NCI-H446 (cell line): Measurements from ENCODE around the gene KY.

ENCODE experiments used
- DNase-seq, 2 experiments: peaks; one replicate each; lab custom pipeline; 2025; lab: John Stamatoyannopoulos, UW

Gene KY

DNA sequence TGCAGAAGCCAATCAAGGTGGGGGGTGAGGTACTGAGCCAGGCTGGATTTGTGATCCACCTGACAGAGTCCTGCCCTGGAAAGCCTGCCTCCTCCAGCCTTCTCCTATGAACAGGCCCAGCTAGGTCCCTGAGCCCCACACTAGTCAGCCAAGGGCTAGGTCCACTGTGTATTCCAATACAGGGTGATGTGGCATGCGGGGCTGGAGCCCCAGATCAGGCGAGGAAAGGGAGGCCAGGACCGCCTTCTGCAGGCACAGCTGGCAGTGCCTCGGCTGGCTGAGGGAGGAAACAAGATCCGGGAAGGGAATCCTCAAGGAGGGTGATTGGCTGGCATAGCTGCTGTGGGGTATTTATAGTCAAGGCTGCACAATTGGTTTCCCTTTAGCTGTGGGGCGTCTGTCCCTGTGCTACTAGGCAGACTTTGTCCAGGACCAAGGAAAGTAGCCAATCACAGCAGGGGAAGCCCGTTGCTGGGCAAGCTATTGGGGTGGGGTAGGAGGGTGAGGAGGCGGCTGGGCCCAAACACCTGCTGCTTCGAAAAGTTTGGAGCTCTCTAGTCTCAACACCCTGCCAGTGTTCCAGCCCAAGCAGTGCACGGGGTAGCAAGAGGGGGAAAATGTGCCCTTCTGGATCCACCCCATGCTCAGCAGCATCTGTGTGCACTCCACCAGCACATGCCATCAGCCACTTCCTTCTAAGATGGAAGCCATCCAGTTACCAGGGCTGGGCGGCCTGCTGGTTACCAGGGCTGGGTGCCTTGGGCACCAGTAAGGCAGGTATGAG lies 5.9 kb downstream of the KY start:
- DNase-seq = peak in 1 of 2 experiments; percentile 72

DNA sequence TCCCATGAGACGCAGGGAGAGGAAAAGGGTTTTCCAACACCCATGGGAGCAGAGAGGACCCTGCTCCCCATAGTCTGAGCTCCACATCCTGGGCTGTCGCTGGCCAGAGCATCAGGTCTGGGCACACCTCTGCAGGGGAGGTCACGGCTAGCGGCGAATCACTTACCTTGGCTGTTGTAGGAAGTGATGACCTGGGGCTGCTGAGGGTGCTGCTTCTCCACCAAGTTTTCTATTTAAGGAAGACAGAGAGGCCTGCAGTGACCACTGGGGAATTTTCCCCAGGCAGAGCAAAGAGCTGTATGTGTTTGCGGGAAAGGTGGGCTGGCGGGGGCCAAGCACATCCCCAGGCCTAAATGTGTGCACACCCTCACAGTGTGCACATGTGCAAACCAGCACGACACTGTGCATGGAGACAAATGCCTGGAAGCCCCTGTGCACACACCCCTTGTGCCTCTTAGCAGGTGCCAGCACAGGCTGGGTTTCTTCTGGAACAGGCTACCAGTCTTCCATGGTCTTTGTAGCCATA lies 7.6 kb downstream of the KY start:
- DNase-seq = no peak

DNA sequence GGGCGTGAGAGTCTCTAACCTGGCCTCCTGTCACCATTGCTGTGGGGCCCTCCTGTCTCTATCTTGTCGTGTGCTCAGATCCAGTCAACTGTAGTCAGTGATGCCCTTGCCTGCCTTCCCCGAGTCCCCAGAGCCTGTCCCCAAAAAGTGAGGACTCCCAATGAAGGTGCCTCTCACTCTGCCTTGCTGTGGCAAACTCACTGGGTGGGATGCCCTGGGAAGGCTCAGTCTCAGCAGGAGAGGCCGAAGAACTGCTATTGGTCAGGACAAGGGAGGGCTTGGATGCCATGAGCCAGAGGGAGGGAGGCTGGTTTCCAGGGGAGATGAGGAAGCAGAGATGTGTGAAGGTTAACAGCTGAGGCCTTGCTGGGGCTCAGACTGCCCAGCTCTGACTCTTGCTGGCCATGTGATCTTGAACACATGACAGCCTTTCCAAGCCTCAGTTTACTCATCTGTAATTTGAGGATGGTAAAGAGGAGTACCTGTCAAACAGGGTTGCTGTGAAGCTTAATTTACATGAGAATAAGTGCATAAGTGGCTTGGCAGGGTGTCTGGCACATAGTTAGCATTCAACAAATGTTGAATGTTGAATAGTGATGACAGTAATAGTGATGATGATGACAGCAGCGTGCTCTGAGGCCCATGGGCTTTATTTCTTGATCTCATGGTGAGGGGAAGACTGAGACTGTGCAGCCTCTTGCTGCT lies 8.2 kb downstream of the KY start:
- DNase-seq = no peak

DNA sequence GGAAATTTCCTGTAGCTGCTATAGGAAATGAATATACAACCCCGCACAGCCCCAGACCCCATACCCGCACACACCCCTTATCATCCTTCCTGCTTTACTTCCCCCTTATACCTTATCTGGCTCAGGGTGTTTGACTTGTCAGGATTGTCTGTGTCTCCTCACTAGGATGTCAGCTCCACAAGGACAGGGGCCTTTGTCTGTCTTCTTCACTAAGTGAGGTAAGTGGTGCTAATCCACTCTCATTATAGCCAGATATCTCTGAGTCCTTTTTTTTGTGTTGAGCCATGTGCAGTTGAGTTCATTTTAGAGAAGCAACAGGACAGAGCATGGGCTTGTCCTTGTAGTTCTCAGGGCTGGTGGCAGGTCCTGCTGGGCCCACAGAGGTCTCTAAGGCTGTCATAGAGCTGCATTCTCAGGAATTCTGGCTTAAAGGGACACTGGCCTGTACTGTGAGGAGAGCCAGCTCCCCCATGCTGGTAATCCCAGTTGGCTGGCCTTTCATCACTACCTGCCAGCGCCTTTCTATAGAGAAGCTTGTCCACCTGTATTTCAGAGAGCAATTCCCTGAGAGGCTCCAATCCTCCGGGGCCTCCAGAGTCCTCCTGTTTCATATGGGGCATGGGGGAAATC lies 9.0 kb downstream of the KY start:
- DNase-seq = no peak

DNA sequence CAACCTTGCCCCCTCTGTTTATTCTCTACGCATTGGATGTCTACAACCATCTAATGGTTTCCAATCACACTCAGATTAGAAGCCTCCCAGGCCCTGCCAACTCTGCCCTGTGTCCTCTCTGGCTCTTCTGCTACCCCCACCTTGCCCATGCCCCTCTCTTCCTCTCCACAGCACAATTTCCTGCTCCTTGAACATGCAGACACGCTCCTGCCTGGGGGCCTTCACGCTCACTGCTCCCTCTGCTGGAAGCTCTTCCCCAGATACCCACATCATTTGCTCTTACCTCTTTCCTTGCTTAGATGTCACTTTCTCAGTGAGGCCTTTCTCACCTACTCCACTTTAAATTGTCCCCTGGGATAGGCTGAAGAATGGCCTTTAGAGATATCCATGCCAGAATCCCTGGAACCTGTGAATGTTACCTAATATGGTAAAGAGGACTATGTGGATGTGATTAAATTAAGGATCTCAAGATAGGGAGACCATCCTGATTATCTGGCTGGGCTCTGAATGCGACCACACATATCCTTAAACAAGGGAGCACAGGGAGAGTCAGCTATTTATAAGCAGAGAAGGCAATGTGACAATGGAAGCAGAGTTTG lies 9.9 kb downstream of the KY start:
- peak in 1 of 2 experiments; percentile 20 for DNase-seq

DNA sequence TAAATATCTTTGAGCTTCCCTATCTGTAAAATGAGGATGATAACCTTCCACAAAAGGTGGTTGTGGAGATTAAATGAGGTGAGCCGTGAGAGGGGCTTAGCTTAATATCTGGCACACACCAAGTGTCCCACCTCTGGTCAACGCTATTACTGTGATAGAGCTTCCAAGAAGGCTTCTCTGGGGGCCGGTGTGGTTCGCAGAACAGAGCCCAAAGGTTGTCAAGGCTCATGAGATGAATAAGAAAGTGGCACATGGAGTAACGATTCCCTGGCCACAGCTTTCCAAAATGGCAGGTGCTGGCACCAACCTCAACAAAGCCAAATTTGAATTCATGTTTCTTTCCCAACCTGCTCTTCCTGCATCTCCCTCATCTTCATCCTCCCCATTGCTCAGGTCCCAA lies 10.4 kb downstream of the KY start:
- no peak for DNase-seq

DNA sequence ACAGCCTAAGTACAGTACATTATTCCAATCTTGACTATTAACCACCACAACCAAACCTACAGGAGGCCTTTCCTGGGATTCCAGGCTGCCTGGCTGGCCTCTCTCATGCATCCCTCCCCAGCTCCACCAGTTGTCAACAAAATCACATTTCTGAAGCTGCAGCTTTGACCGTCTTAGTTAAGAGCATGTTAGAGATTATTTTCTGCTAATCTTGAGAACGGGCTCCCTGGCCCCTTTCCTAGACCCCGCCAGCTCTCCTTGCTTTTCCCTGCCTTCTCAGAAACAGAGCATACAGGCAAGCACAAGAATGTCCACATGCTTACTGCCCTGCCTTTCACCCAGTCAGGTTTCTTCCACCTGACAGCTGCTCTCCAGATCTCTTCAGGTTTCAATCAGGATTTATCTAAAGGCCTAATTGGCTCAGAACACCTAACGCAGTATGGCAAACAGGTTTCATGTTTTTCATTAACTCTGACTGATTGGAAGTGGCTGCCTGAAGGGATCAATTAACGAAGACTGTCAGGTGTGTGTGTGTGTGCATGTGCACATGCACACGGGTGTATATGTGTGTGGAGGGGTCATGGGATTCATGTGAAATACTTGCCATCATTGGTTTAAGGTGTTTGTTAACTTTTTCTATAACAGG lies 12.3 kb downstream of the KY start:
- no peak for DNase-seq

DNA sequence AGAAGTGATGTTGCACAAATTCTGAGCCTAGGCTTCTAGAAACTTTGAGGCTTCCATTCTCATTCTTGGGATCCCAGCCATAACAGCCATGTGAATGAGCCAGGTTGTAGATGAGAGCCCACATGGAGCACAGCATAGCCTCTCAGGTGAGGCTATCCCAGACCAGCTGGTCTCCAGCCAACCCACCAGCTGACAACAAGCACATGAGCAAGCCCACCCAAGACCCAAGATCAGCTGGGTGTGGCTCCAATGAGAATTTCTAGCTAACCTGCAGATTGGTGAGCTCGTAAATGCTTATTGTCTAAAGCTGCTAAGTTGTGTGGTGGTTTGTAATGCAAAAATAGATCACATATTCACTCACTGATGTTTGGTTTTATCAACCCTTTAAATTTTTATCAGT lies 14.4 kb downstream of the KY start:
- no peak for DNase-seq

DNA sequence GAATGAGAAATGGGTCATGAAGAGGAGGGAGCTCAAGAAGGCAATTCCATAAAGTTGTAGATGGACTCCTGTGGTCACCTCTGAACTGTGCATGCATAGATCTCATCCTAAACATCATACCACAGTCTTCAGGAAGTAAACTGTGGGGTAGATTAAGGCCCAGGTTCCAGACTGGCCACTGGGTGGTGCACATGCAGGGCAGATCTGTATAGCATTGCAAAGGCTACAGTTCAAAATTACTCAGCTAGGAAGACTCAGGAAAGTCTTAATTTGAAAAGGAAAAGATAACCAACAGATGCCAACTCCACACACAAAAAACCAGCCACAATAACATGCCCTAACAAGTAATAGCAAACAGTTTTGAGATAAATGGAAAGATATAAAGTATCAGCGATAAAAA lies 20.3 kb downstream of the KY start:
- DNase-seq = no peak

DNA sequence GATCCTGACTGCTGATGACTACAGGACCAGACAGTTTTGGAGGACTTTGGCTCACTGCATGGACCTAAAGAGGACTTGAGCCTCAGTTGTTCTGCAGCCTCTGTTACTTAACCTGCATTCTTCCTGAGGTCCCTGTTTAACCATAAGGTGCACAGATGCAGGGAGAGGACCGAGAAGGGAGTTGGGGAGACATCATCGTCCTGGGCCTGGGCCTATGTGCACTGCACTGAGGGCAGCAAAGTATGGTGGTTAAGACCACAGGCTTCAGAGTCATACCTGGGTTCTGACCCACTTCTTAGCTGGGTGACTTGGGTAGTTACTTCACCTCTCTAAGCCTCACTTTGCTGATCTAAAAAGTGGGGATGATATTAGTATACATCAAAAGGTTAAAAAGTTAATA lies 21.9 kb downstream of the KY start:
- no peak for DNase-seq

DNA sequence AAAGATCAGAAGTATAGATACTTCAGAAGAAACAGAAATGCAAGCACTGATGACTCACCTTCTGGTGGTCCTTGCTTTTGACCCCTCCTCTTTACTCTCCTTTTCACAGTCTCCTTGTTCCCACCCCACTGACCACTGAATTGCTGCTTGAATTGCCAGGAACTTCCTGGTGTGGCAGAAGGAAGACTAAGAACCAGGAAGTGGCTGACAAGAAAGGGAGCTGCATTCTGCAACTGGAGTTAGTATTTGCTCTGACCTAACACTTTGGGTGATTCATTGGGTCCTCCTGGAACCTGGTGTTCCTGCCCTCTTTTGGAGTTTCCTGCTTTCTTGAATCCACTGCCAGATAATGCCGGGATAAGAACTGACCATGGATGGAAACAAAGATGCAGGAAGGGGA lies 23.0 kb downstream of the KY start:
- no peak for DNase-seq

DNA sequence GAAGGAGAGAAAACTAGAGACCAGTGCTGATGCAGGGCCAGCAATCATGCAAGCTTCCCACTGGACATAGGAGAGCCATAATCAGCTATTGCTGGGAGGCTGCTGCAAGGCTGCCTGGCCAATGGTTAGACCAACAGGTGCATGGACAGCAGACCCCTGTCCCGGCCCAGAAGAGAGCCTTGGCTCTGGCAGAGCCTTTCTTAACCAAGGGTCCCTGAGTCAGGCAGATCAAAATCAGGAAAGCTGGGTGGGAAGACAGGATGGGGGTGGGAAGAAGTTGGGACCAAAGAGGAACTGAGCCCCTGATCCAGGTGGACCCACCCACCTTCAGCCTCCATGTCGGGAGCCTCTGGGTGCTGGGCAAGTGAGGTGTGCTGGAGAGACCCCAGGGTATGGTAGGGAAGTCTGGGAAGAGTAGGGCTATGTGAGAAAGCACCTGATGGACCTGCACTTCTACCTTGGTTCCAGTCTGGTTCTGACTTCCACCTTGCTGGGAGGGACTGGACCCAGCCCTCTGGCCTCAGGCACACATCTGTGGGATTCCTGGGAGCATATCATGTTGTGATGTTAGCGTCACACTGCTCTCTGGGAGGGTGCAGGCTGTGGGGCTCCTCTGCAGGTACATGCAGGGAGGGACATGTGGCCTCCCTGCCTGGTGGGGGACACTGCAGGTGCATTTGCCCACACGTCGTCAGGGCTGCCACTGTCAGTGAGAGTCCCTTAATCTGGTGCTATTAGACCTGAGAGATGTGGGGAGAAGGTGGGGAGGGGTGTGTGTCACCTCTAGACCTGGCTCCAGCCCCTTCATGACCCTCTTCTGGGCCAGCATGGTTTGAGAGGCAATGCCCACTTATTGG lies 24.7 kb downstream of the KY start:
- no peak for DNase-seq

DNA sequence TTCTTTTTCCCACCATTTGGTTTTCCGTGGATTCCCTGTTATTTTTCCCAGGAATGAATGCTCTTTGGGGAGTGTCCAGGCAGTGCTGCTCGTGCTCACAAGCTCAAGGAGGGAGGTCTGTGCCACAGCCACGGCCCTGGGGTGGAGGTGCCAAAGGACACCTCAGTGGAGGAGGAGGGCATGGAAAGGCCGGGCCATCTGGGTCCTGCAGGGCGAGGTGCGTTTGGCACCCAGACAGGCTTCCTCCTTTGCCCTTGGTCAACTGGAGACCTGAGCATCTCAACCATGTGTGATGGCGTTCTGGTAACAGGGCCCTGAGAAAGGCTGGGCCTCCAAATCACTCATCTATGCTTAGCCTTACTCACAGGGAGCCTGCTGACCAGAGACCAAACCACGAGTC lies 25.4 kb downstream of the KY start:
- no peak for DNase-seq

DNA sequence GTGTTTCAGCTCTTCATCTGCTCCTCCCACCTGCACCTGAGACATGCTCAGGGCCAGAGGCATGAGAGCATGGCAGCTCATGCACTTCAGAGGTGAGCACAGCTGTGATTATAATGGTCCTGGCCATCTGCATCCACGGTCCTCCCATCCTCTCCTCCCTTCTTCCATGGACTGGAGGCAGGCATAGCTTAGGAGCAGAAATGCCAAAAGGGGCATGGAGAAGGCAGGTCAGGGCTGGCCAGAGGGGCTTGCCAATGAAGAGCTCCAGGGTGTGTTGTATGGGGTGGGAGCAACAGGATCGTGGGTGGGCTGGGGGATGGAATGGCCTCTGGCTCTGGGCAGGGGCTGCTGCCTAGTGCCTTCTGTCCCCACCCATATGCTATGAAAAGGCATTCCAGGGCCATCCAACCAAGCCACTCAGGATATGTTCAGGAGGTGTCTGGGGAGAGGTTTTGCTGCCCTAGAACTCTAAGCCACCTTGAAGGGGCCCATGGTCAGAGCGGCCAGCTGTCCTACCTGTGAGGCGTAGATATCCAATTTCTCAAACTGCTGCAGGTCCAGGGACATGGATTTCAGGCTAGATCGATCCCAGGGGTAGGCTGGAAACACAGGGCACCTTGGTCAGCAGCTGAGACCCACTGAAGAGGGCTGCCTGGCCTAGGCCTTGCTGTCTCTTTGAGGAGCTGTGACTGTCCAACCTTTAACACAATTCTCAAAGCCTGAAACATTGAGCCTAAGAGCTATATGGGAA lies 26.1 kb downstream of the KY start:
- DNase-seq = no peak

DNA sequence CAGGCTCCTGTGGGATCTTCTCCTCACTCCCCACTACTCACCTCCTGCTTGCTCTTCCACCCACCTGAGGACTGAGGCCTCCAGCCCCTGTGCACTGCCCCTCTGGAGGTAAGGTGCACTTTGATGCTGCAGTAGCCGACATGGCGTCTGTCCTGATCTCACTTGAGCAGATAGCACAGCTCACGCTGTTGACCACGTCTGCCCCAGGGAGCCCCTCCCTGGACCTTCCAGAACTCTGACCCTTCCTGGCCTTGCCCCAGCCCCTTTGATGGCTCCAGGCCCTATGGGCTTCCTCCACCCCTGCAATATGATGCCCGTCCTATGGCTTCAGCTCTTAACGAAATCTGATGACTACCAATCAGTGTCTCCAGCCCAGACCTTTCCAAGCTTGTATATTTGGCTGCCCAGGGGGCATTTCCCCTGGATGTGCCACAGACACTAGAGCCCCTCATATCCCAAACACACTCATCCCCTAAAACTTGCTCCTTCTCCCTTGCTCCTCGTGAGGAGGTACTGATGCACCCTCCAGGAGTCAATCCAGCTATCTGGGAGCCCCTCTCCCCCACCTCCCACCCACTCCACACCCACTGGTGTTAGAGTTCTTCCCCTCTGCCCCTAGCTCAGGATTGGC lies 27.1 kb downstream of the KY start:
- no peak for DNase-seq

DNA sequence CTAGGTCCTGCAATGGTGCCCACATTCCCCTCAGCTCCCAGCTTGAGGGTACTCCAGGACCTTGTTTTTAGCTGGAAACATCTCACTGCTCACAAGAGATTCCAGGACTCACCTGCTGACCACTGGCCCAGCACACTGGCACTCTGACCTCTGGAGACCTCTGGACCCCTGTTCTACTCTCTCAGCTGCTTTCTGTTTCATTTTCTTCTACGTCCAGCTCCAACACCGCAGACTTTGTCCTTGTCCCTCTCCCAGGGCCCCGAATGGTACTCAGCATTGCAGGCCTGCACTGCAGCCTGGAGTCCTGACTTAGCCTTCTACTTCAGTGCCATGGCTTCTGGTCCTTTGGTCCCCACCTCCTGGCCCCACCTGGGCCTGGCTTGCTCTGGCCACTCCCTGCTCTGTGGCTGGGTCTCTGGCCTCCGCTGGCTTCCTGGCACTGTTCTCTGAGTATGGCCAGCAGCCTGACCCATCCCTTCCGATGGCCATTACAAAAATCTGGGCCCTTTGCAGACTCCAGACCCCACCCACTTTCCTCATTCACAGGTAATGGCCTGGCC lies 27.9 kb downstream of the KY start:
- DNase-seq = no peak

DNA sequence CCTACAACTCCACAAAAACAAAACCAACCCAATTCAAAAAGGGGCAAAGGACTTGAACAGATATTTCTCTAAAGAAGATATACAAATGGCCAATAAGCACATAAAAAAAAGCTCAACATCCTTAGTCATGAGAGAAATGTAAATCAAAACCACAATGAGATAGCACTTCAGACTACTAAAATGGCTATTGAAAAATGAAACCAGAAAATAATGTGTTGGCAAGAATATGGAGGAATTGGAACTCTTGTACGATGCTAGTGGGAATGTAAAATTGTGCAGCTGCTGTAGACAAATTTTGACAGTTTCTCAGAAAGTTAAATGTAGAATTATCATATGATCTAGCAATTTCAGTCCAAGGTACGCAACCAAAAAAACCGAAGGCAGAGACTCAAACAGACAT lies 29.0 kb downstream of the KY start:
- no peak for DNase-seq

DNA sequence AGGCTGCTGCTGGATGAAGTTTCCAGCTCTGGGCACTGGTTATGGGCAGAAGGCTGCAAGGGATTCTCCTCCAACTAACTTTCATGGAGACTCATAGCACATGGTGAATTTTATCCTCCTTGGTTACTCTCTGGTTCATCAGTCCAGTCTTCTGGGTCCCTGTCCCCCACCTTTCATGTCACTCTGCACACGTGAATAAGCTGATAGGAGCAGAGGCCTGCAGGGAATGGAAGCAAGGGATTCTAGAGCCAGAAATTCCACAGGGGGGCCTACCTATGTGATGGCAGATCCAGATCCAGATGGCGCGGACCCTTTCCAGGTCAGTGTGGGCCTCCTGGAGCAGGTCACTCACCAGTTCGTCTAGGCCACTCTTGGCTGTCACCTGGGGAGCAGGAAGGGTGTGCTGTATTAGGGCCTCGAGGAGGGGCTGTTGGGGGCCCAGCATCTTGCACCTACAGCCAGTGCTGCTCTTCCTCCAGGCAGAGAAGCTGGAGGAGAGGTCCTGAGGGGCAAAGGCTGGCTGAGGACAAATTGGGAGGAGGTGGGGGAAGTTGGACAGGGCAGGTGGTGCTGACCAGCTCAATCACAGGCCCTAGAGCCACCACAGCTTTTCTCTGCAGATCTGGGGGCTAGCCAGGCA lies 30.2 kb downstream of the KY start:
- no peak for DNase-seq

DNA sequence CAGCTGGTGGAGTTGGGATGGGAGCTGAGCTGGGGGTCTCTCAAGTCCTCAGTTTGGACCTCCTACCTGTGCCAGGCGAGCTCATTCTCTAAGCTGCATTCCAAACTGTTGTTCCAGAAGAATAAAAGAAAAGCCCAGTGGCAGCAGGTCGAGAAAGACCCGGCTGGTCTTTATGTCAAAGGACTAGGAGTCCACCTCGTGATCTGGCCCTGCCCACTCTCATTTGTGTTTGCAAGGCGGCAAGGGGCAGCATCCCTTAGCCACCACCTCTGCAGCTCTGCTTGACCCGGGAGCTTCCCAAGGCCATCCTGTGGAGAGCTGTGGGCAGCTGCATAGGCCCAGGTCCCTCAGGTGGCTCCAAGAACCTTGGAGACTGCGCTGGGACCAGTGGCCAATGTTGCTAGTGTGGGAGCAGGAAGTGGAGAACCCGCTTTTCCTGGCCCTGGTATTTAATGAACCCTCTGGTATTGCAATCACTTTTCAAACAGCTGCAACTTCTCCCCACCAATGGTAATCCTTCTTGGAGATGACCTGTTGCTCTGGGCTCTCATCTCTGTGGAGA lies 30.9 kb downstream of the KY start:
- DNase-seq = no peak
